Activated CD4-positive, CD25-positive, alpha-beta regulatory T cell treated with anti-CD3 and anti-CD28 coated beads, Interleukin-2, amount 50 U/mL, for 24 hours (primary cell): ENCODE data around the gene PORCN.
A peak's percentile ranks its signal among the peaks of the same experiment; 100 is the strongest.

Experiments
- ATAC-seq, 2 donors: fragments of 150-1000 bp; cut with Tn5 transposase; one replicate each; pipeline ENCODE4 v1.10.0; 2021; ENCODE audit warnings: mild to moderate bottlenecking in 1 of 2, moderate library complexity in 1 of 2

Gene PORCN

DNA sequence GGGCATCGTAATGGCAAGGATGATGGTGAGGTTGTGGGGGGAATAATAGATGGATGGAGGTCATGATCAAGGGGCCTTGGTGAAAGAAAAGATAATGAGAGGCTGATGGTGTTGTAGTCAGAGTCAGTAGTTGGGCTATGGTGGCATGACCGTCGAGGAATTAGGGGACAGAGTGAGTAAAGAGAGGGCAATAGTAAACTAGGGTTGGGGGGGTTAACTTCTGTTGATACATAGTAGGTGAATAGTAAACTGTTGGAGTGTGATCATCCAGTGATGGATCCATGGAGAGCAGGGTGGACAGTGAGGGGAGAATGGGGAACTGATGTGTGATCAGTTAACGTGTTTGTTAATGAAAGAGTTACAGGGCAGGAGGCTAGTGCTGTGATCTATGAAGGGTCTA lies 31.9 kb upstream of the PORCN start:
- ATAC-seq: no peak

GRCh38 chrX:48477960-48478755 lies 30.6 kb upstream of the PORCN start:
- ATAC-seq: no peak

GRCh38 chrX:48478806-48479205 lies 30.0 kb upstream of the PORCN start:
- no peak for ATAC-seq

DNA sequence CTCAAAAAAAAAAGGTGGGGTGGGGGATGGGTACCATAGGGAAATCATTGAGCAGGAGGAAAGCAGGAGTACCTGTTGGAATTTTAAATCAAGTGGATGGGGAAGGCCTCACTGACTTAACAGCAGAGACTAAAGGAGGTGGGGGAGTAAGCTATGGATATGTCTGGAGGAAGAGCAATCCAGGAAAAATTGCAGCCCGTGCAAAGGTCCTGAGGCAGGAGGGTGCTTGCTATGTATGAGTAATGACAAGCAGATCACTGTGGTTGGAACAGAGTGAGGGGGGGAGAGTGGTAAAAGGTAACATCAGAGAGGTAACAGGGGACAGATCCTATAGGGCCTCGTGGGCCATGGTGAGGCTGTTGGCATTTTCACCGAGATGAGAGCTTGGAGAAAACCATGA lies 28.6 kb upstream of the PORCN start:
- no peak for ATAC-seq

GRCh38 chrX:48480583-48480982 lies 28.2 kb upstream of the PORCN start:
- no peak for ATAC-seq

GRCh38 chrX:48482526-48482925 lies 26.3 kb upstream of the PORCN start:
- no peak for ATAC-seq

DNA sequence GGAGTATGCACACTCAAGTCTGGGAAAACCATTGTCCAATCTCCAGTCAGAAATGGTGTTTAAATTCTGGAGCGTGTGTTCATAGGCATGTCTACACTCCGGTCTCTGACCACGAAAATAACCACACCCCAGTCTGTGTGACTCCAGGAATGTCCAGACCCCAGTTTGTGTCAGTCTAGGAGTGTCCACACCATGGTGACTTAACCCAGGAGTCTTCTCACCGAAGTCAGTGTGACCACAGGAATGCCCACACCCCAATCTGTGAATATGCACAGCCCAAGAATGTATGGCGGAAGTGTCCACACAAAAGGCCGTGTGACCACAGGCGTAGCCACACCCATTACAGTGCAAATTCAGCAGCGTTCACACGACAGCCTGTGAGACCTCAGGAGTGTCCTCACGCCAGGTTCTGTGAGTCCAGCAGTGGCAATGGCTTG lies 21.4 kb upstream of the PORCN start:
- ATAC-seq: no peak

- no peak for ATAC-seq
These were observed 20.8 kb upstream of the PORCN start for GRCh38 chrX:48488034-48488433.

GRCh38 chrX:48489296-48489695 lies 19.5 kb upstream of the PORCN start:
- ATAC-seq: no peak

DNA sequence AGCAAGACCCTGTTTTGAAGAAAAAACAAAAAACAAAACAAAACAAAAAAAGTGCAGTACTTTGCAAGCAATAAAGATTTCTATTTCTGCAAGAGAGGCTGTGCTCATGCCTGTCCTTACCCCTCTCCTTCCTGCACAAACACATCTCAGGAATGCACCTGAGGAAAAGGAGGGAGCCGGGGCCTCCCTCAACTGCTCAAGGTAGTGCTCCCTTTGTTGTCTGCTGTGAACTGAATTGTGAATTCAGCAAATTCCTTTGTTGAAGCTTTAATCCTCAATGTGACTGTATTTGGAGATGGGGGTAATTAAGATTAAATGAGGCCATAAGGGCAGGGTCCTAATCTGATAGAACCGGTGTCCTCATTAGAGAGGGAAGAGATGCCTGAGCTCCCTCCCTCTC lies 18.9 kb upstream of the PORCN start:
- no peak for ATAC-seq

DNA sequence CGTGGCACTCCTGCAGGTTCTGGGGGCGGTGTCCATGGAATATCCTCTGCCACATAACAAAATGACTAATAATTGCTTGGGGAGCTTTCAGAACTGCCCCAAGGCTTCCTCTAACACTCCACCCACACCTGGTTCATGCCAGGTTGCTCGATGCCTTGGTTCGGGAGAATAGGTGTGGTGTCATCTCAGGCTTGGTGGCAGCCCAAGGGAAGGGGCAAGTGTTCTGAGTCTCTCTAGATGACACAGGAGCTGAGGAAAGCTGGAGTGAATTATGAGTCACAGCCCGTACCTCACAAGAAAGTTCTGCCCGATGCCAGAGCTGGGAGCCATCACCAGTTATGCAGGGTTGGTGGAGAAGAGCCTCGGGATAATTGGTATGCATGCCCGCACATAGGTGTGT lies 18.1 kb upstream of the PORCN start:
- ATAC-seq: no peak

GRCh38 chrX:48491809-48492208 lies 17.0 kb upstream of the PORCN start:
- no peak for ATAC-seq

DNA sequence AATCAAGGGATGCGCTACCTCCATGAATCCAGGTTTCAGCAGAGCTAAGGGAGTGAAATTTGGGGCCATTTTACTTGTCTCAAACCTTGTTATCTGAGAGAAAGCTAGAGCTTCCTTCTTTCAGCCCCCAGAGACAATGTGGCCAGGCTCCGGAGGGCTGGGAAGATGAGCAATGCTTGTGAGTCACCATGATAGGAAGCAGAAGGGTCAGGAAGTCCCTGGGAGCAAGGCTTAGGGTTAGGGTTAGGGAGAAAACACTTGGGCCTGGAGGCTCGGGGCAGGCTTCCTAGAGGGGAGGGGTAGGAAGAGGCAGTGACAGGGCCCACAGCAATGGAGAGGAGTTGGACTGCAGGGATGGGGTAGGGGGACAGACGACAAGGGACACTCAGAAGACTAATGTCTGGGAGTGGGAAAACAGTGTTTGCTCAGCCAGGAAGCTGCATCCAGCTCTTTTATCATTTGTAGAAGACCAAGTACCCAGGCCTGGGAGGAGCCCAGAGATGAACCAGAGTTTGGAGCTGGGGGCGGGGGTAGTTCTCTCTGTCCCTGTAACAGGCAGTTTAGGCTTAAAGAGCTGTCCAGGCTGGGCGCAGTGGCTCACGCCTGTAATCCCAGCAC lies 16.4 kb upstream of the PORCN start:
- ATAC-seq: no peak

DNA sequence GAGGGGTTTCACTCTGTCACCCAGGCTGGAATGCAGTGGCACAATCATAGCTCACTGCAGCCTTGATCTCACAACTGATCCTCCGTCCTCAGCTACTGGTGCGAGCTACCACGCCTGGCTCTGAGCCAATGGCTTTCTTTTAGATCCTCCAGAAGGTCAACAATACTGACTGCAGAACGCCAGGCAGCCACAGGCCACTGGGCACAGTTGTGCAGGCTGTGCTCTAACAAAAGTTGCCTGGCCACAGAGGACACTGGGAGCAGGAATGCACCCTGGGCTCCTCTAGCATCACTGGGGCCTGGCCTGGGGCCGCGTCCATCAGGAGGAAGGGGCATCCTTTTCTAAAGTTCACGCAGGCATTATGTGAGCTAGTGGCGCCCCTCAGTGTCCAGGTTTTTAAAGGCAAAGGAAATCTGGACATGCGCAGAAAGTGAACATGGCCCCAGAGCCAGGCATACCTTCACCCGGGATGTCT lies 14.9 kb upstream of the PORCN start:
- ATAC-seq: no peak

DNA sequence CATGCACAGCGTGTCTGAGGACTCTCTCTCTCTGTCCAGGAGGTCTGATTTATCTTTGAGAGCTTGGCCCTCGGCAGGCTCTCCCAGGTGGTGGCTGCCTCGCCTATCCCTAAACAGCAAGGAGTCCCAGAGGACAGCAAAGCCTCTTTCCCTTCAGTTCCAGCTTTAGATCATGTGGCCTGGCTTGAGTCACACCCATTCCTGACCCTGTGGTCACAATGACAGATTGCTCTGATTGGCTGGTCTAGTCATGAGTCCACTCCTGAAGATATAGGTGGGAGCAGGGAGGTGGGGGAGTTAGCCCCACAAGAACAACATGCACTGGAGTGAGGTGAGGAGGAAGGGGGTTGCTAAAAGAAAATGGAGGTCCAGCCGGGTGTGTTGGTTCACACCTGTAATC lies 12.1 kb upstream of the PORCN start:
- ATAC-seq: no peak

DNA sequence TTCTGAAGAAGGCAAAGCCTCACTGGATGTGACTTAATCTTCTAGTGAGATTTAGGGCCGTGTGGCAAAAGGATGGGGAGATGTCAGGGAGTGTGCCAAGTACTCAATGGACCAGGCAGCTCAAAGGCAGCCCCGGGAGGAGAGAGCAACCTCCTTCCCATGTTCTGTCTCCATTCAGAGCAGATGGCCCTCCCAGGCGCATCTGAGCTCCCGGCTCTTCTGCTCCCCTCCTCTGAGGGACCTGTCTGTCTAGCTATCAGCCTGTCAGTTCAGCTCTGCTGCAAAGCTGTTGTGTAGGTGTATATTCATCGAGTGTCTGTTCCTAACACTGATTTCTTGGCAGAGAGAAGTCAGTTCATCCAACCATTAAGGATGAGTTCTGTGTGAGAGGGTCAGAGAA lies 10.9 kb upstream of the PORCN start:
- no peak for ATAC-seq

- no peak for ATAC-seq
These were observed 10.4 kb upstream of the PORCN start for GRCh38 chrX:48498374-48498809.

- ATAC-seq: no peak
These were observed 4.5 kb upstream of the PORCN start for GRCh38 chrX:48504261-48504660.

- no peak for ATAC-seq
These were observed 3.3 kb upstream of the PORCN start for GRCh38 chrX:48505481-48505880.

GRCh38 chrX:48507246-48507645 lies 1.5 kb upstream of the PORCN start:
- ATAC-seq: no peak

DNA sequence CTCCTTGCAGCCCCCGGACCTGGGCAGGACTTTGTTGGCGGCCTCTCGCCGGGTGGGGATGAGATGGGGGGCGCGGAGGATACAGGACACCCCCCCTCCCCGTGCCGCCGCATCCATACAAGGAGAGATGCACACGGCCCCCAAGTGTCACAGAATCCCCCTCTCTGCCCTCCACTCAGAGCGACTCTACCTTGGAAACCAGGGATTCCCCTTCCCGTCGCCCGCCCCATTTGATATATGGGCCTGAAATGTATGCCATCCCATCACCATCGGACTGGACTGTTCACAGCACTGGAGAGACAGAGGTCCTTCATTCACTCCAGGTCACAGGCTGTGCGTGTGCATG lies 426 bp downstream of the PORCN start:
- ATAC-seq: peak; percentile 22 to 25

DNA sequence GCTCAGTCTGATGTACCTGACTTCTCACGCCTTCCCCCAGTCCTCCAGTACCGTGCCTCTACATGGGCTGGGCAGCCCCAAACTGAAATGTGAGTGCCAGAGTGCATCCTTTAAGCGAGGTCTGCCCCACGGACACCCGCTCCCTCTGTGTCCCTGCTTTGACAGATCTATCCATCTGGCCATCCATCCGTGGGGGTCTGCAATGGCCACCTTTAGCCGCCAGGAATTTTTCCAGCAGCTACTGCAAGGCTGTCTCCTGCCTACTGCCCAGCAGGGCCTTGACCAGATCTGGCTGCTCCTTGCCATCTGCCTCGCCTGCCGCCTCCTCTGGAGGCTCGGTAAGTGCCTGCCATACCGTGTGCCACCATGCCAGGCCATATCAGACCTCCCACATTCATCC lies 827 bp downstream of the PORCN start:
- ATAC-seq: peak in 1 of 2 donors; percentile 9

GRCh38 chrX:48511560-48511959 lies 2.8 kb downstream of the PORCN start:
- ATAC-seq: no peak

GRCh38 chrX:48512371-48512935 lies 3.7 kb downstream of the PORCN start:
- no peak for ATAC-seq
